ENCODE results near the gene PKDCC. TPM values are rescaled to one million over a fixed set of nuclear protein-coding genes. Genes with fewer than 3 reads are reported as not detected.
"Not testable (repeated sequence)": the region's sequence is repeated elsewhere in the genome, so short reads cannot be mapped to it uniquely, and the experiment has no call there.

Gene PKDCC
- total RNA-seq, 3 donors from 2014 or later, result 0.19 TPM; not detected in 2

GRCh38 chr2:42021464-42021863 is 26.4 kb upstream of the PKDCC start:
- H3K4me1 Mint-ChIP-seq (ENCODE audit: low read depth), result no peaks in the 10 kb centered on the region
- DNase-seq, result no peak
- H3K36me3 Mint-ChIP-seq (ENCODE audit: insufficient read depth), result no peaks in the 10 kb centered on the region
- peaks cover 4% of the 10 kb centered on the region for H3K9me3 Mint-ChIP-seq
- peaks cover 7% of the 10 kb centered on the region for H3K27me3 Mint-ChIP-seq (ENCODE audit: low read depth)
- ATAC-seq, result no peak
- no peak overlapping the region for H3K4me3 Mint-ChIP-seq

- Mint-ChIP-seq H3K4me3 (no peak overlapping the region), H3K4me1 (ENCODE audit: low read depth) (peaks cover 3% of the 10 kb centered on the region), H3K36me3 (ENCODE audit: insufficient read depth) (no peaks in the 10 kb centered on the region), H3K9me3 (peaks cover 4% of the 10 kb centered on the region), H3K27me3 (ENCODE audit: low read depth) (peaks cover 7% of the 10 kb centered on the region)
- DNase-seq (no peak), ATAC-seq (no peak)
Measured at GRCh38 chr2:42025151-42025582, 22.7 kb upstream of the PKDCC start.

GRCh38 chr2:42026272-42026671 is 21.5 kb upstream of the PKDCC start:
- Mint-ChIP-seq H3K4me1 (ENCODE audit: low read depth) (peaks cover 3% of the 10 kb centered on the region), H3K36me3 (ENCODE audit: insufficient read depth) (no peaks in the 10 kb centered on the region), H3K9me3 (peaks cover 4% of the 10 kb centered on the region), H3K27me3 (ENCODE audit: low read depth) (peaks cover 15% of the 10 kb centered on the region), H3K4me3 (no peak overlapping the region)
- no peak for ATAC-seq
- no peak for DNase-seq

- no peak overlapping the region for H3K4me3 Mint-ChIP-seq
- no peak for DNase-seq
Measured at GRCh38 chr2:42028571-42029148, 19.2 kb upstream of the PKDCC start.

GRCh38 chr2:42029171-42029570 is 18.6 kb upstream of the PKDCC start:
- Mint-ChIP-seq H3K4me3 (no peak overlapping the region), H3K9me3 (no peaks in the 10 kb centered on the region), H3K4me1 (ENCODE audit: low read depth) (peaks cover 3% of the 10 kb centered on the region), H3K27me3 (ENCODE audit: low read depth) (peaks cover 21% of the 10 kb centered on the region), H3K36me3 (ENCODE audit: insufficient read depth) (no peaks in the 10 kb centered on the region)
- DNase-seq, result no peak
- ATAC-seq, result no peak

More at GRCh38 chr2:42028571-42029148, 19.2 kb upstream of the PKDCC start:
- H3K9me3 Mint-ChIP-seq, result no peaks in the 10 kb centered on the region
- ATAC-seq, result no peak
- H3K27me3 Mint-ChIP-seq (ENCODE audit: low read depth), result peaks cover 21% of the 10 kb centered on the region
- H3K36me3 Mint-ChIP-seq (ENCODE audit: insufficient read depth), result no peaks in the 10 kb centered on the region
- peaks cover 3% of the 10 kb centered on the region for H3K4me1 Mint-ChIP-seq (ENCODE audit: low read depth)

GRCh38 chr2:42029639-42030199 is 18.1 kb upstream of the PKDCC start:
- no peak for DNase-seq
- Mint-ChIP-seq H3K9me3 (no peaks in the 10 kb centered on the region), H3K4me3 (no peak overlapping the region), H3K27me3 (ENCODE audit: low read depth) (peaks cover 21% of the 10 kb centered on the region), H3K36me3 (ENCODE audit: insufficient read depth) (no peaks in the 10 kb centered on the region), H3K4me1 (ENCODE audit: low read depth) (peaks cover 3% of the 10 kb centered on the region)
- no peak for ATAC-seq

- peaks cover 3% of the 10 kb centered on the region for H3K4me1 Mint-ChIP-seq (ENCODE audit: low read depth)
- H3K27me3 Mint-ChIP-seq (ENCODE audit: low read depth), result peaks cover 18% of the 10 kb centered on the region
- no peak for ATAC-seq
- no peaks in the 10 kb centered on the region for H3K36me3 Mint-ChIP-seq (ENCODE audit: insufficient read depth)
- no peak overlapping the region for H3K4me3 Mint-ChIP-seq
- DNase-seq, result no peak
- H3K9me3 Mint-ChIP-seq, result no peaks in the 10 kb centered on the region
Measured at GRCh38 chr2:42030200-42030759, 17.5 kb upstream of the PKDCC start.

GRCh38 chr2:42030829-42031228 is 17.0 kb upstream of the PKDCC start:
- DNase-seq, result no peak
- H3K27me3 Mint-ChIP-seq (ENCODE audit: low read depth), result peaks cover 18% of the 10 kb centered on the region
- H3K36me3 Mint-ChIP-seq (ENCODE audit: insufficient read depth), result no peaks in the 10 kb centered on the region
- no peaks in the 10 kb centered on the region for H3K9me3 Mint-ChIP-seq
- ATAC-seq, result no peak
- H3K4me3 Mint-ChIP-seq, result no peak overlapping the region
- peaks cover 3% of the 10 kb centered on the region for H3K4me1 Mint-ChIP-seq (ENCODE audit: low read depth)

- DNase-seq (no peak), ATAC-seq (no peak)
- Mint-ChIP-seq H3K4me1 (ENCODE audit: low read depth) (peaks cover 3% of the 10 kb centered on the region), H3K4me3 (no peak overlapping the region), H3K9me3 (no peaks in the 10 kb centered on the region), H3K36me3 (ENCODE audit: insufficient read depth) (no peaks in the 10 kb centered on the region), H3K27me3 (ENCODE audit: low read depth) (peaks cover 16% of the 10 kb centered on the region)
Measured at GRCh38 chr2:42031281-42032223, 16.3 kb upstream of the PKDCC start.

GRCh38 chr2:42032224-42032620 is 15.6 kb upstream of the PKDCC start:
- ATAC-seq (no peak), DNase-seq (no peak)
- Mint-ChIP-seq H3K27me3 (ENCODE audit: low read depth) (peaks cover 16% of the 10 kb centered on the region), H3K4me1 (ENCODE audit: low read depth) (peaks cover 3% of the 10 kb centered on the region), H3K9me3 (no peaks in the 10 kb centered on the region), H3K4me3 (no peak overlapping the region), H3K36me3 (ENCODE audit: insufficient read depth) (no peaks in the 10 kb centered on the region)

- H3K36me3 Mint-ChIP-seq (ENCODE audit: insufficient read depth), result no peaks in the 10 kb centered on the region
- H3K9me3 Mint-ChIP-seq, result no peaks in the 10 kb centered on the region
- DNase-seq, result no peak
- peaks cover 3% of the 10 kb centered on the region for H3K4me1 Mint-ChIP-seq (ENCODE audit: low read depth)
- H3K4me3 Mint-ChIP-seq, result no peak overlapping the region
- H3K27me3 Mint-ChIP-seq (ENCODE audit: low read depth), result peaks cover 14% of the 10 kb centered on the region
- no peak for ATAC-seq
Measured at GRCh38 chr2:42032745-42033144, 15.1 kb upstream of the PKDCC start.

- not testable (repeated sequence) for H3K4me1 Mint-ChIP-seq (ENCODE audit: low read depth); H3K36me3 Mint-ChIP-seq (ENCODE audit: insufficient read depth); ATAC-seq; H3K9me3 Mint-ChIP-seq; DNase-seq; H3K4me3 Mint-ChIP-seq
- H3K27me3 Mint-ChIP-seq (ENCODE audit: low read depth), result peaks cover 14% of the 10 kb centered on the region
Measured at GRCh38 chr2:42034096-42034495, 13.7 kb upstream of the PKDCC start.

GRCh38 chr2:42035241-42035640 is 12.6 kb upstream of the PKDCC start:
- Mint-ChIP-seq H3K27me3 (ENCODE audit: low read depth) (peaks cover 15% of the 10 kb centered on the region), H3K36me3 (ENCODE audit: insufficient read depth) (no peaks in the 10 kb centered on the region), H3K4me3 (no peak overlapping the region), H3K9me3 (no peaks in the 10 kb centered on the region), H3K4me1 (ENCODE audit: low read depth) (no peaks in the 10 kb centered on the region)
- no peak for ATAC-seq
- no peak for DNase-seq

GRCh38 chr2:42036413-42036812 is 11.4 kb upstream of the PKDCC start:
- no peaks in the 10 kb centered on the region for H3K4me1 Mint-ChIP-seq (ENCODE audit: low read depth)
- H3K4me3 Mint-ChIP-seq, result no peak overlapping the region
- no peak for DNase-seq
- ATAC-seq, result no peak
- peaks cover 10% of the 10 kb centered on the region for H3K27me3 Mint-ChIP-seq (ENCODE audit: low read depth)
- H3K36me3 Mint-ChIP-seq (ENCODE audit: insufficient read depth), result no peaks in the 10 kb centered on the region
- no peaks in the 10 kb centered on the region for H3K9me3 Mint-ChIP-seq

Data from activated T-cell treated with anti-CD3 and anti-CD28 coated beads, Interleukin-2, amount 50 U/mL, for 4 hours (primary cell).